Nephron (organoid): ENCODE measurements around the gene FILIP1L.
A peak's percentile ranks its signal among the peaks of the same experiment; 100 is the strongest.

ENCODE experiments used
- H3K27ac Mint-ChIP-seq, 3 experiments: 2 replicates each; pipeline ENCODE4 v1.8.0; 2020; ENCODE audit warnings: mixed read lengths in 3 of 3, mild to moderate bottlenecking in 2 of 3, moderate library complexity in 1 of 3
- H3K27me3 Mint-ChIP-seq: 2 replicates; pipeline ENCODE4 v1.8.0; 2021; ENCODE audit warnings: low read depth, mild to moderate bottlenecking, moderate library complexity, mixed read lengths
- H3K36me3 Mint-ChIP-seq: 2 replicates; pipeline ENCODE4 v1.8.0; 2020; ENCODE audit warnings: low read depth, mixed read lengths
- H3K4me1 Mint-ChIP-seq: 2 replicates; pipeline ENCODE4 v1.8.0; 2020; ENCODE audit warnings: mixed read lengths
- H3K4me3 Mint-ChIP-seq, 3 experiments: 2 replicates each; pipeline ENCODE4 v1.8.0; 2020; ENCODE audit warnings: mild to moderate bottlenecking in 3 of 3, mixed read lengths in 3 of 3, moderate library complexity in 2 of 3
- H3K9me3 Mint-ChIP-seq: 2 replicates; pipeline ENCODE4 v1.8.0; 2020; ENCODE audit warnings: mixed read lengths
- TF ChIP-seq, protein P1 (sequence below), 3 experiments: fragments of 200-600 bp; sonication (generic); IDR thresholded peaks; one replicate each; pipeline ENCODE4 v1.5.0; 2021; ENCODE audit warnings: antibody characterized with exemption in 3 of 3; ENCODE audit not compliant: unreplicated experiment in 3 of 3

Gene FILIP1L

DNA sequence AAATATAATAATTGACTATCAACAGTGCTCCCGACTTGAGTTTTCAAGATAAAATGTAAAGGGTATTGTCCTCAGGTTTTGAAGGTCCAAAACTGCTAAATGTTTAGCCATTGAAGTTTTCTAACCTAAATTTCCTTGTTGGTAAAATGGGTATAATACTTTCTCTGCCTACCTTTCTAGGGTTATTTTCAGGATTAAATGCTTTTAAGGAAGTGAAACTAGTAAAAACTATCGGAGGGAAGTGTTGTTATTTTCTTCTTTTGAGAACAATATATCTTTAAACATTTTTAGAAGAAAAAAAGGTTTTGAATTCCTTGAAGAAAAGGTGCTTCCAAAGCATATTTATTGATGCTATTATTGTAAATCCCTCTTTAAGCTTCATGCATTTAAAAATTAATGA is 67.3 kb downstream of the FILIP1L start:
- peaks cover 48% of the 10 kb centered on the region for H3K4me1 Mint-ChIP-seq

DNA sequence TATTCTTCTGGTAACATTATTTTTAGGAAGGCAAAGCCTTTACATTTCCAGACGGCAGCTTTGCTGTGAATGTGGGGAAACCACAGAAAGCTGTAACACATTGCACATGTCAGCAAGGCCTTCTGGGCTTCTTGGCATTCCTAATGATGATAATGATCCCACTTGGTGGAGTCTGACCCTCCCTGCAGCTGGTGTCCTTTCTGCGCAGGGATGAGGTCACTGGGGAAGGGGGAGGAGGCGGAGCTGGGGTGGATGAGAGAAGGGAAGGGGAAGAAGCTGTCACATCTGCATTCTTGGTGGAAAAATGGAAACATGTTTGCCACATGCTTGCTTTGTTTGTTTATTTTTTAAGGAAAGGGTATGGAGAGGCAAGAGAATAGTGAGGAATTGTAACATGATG is 68.6 kb downstream of the FILIP1L start:
- H3K27me3 Mint-ChIP-seq: no peaks in the 10 kb centered on the region
- TF ChIP-seq, protein P1, sequence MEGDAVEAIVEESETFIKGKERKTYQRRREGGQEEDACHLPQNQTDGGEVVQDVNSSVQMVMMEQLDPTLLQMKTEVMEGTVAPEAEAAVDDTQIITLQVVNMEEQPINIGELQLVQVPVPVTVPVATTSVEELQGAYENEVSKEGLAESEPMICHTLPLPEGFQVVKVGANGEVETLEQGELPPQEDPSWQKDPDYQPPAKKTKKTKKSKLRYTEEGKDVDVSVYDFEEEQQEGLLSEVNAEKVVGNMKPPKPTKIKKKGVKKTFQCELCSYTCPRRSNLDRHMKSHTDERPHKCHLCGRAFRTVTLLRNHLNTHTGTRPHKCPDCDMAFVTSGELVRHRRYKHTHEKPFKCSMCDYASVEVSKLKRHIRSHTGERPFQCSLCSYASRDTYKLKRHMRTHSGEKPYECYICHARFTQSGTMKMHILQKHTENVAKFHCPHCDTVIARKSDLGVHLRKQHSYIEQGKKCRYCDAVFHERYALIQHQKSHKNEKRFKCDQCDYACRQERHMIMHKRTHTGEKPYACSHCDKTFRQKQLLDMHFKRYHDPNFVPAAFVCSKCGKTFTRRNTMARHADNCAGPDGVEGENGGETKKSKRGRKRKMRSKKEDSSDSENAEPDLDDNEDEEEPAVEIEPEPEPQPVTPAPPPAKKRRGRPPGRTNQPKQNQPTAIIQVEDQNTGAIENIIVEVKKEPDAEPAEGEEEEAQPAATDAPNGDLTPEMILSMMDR (IDR thresholded peaks at IDR 0.05; ENCODE audit: unreplicated experiment in 3 of 3): no peak
- H3K4me1 Mint-ChIP-seq: peaks cover 61% of the 10 kb centered on the region
- no peak overlapping the region for H3K4me3 Mint-ChIP-seq
- peak overlapping the region; percentile 16 to 56 (median 24) for H3K27ac Mint-ChIP-seq
- H3K36me3 Mint-ChIP-seq: no peaks in the 10 kb centered on the region
- H3K9me3 Mint-ChIP-seq: no peaks in the 10 kb centered on the region

More for the DNA sequence above, 67.3 kb downstream of the FILIP1L start:
- H3K27me3 Mint-ChIP-seq: no peaks in the 10 kb centered on the region
- H3K36me3 Mint-ChIP-seq: no peaks in the 10 kb centered on the region
- peak overlapping the region in 2 of 3 experiments; percentile 65 to 75 for H3K27ac Mint-ChIP-seq
- TF ChIP-seq, protein P1 (IDR thresholded peaks at IDR 0.05; ENCODE audit: unreplicated experiment in 3 of 3): no peak
- no peak overlapping the region for H3K4me3 Mint-ChIP-seq
- H3K9me3 Mint-ChIP-seq: no peaks in the 10 kb centered on the region

DNA sequence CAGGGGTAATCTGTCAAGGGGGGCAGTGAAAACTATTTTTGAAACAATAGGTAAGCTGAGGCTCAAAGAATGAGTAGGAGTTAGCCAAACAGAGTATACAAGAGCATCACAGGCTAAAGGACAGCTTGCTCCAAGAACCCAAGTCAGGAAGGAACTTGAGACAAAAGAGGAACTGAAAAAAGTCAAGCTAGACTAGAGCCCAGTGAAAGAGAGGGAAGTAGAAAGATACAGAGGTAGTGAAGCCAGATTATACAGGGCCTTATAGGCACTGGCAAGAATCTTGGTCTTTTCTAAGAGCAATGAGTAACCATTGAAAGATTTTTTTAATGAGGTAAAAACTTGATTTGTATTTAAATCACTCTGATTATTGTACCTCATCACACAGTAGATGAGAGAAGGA is 69.9 kb downstream of the FILIP1L start:
- no peaks in the 10 kb centered on the region for H3K9me3 Mint-ChIP-seq
- no peaks in the 10 kb centered on the region for H3K27me3 Mint-ChIP-seq
- H3K27ac Mint-ChIP-seq: peak overlapping the region in 2 of 3 experiments; percentile 36 to 56
- no peaks in the 10 kb centered on the region for H3K36me3 Mint-ChIP-seq
- no peak overlapping the region for H3K4me3 Mint-ChIP-seq
- TF ChIP-seq, protein P1 (IDR thresholded peaks at IDR 0.05; ENCODE audit: unreplicated experiment in 3 of 3): no peak
- peaks cover 72% of the 10 kb centered on the region for H3K4me1 Mint-ChIP-seq

DNA sequence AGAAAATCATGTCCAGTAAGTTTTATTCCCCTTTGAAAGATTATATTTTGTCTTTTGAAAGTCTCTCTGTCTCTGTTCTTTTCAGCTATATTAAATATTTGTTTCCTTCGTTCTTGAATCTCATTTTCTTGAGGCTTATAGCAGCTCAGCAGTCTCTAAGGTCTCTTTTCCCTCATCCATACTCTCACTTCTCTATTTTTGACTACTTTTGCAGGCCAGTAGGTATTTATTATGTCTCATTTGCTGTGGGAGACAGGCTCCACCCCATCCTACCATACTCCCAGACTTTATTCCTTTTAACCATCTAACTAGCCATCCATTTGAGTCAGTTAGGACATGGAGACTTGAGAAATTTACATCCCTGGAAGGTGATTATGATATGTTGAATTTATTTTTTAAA is 71.0 kb downstream of the FILIP1L start:
- H3K9me3 Mint-ChIP-seq: no peaks in the 10 kb centered on the region
- peak overlapping the region; percentile 72 to 99 (median 79) for H3K27ac Mint-ChIP-seq
- no peaks in the 10 kb centered on the region for H3K27me3 Mint-ChIP-seq
- no peak overlapping the region for H3K4me3 Mint-ChIP-seq
- peaks cover 71% of the 10 kb centered on the region for H3K4me1 Mint-ChIP-seq
- H3K36me3 Mint-ChIP-seq: no peaks in the 10 kb centered on the region
- TF ChIP-seq, protein P1 (IDR thresholded peaks at IDR 0.05; ENCODE audit: unreplicated experiment in 3 of 3): no peak

DNA sequence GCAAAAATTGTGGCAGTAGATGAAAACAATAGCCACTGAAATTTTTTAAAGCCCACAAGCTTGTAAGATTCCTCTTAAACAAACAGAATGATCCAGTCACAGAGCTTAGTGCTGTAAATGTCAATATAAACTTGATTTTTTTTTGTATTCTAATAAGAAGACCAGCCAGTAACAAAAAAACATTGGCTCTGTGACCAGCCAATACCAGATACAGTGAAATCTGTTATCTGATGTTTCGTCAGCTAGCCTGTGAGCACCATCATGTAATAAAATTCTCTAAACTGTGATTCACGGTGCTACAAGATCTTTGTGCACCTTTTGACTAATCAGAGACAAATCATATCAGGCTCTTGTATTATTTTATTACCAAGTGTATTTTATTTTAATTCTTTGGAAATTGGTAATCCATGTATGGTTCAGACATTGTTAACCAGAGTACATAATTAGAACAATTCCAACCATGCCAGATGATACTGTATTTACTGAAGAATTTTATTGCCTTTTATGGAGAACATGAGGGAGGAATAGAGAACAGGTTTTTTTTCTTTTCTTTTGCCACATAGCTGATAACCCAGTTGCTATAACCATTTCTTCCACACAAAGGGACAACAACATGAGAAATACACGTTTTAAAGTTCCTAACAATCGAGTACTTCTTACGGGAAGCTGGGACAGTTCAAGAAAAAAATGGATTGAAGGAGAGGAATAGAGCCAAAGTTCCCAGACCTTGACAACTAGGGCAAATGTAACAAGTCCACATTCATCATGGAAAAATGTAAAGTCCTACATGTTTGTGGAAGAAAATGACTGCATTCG is 71.9 kb downstream of the FILIP1L start:
- H3K9me3 Mint-ChIP-seq: no peaks in the 10 kb centered on the region
- TF ChIP-seq, protein P1 (IDR thresholded peaks at IDR 0.05; ENCODE audit: unreplicated experiment in 3 of 3): no peak
- H3K4me1 Mint-ChIP-seq: peaks cover 66% of the 10 kb centered on the region
- H3K4me3 Mint-ChIP-seq: no peak overlapping the region
- H3K36me3 Mint-ChIP-seq: no peaks in the 10 kb centered on the region
- H3K27ac Mint-ChIP-seq: peak overlapping the region; percentile 81 to 99 (median 97)
- no peaks in the 10 kb centered on the region for H3K27me3 Mint-ChIP-seq

DNA sequence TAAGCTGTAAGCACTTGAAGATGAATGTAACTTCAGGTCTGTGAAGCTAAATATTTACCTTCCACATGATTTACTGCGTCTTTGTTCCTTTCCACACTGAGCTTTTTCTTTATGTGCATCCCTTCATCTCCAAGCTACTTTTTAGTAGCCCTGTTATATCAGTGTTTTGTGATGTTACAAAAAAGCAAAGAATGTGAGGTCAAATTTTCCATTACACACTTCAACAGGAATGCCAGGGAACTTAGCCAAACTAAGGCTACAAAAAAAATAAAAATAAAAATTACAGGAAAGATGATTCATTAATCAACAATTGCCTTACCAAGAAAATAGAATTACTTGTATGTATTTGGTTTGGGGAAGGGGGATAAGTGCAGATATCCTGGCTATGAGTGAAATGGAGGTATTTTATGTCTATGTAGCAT is 73.0 kb downstream of the FILIP1L start:
- Mint-ChIP-seq H3K9me3 (no peaks in the 10 kb centered on the region), H3K4me3 (peak overlapping the region in 2 of 3 experiments; percentile 3 to 5), H3K36me3 (no peaks in the 10 kb centered on the region), H3K4me1 (peaks cover 58% of the 10 kb centered on the region), H3K27ac (peak overlapping the region; percentile 81 to 99 (median 97)), H3K27me3 (no peaks in the 10 kb centered on the region)
- TF ChIP-seq, protein P1 (IDR thresholded peaks at IDR 0.05; ENCODE audit: unreplicated experiment in 3 of 3): no peak
